Measurements from ENCODE around the gene PRKAA2.

Gene PRKAA2

GRCh38 chr1:56655991-56656613 is 11.0 kb downstream of the PRKAA2 start:
- DNase-seq = no peak

- DNase-seq = no peak
Observed at GRCh38 chr1:56658254-56658653, 13.1 kb downstream of the PRKAA2 start.

- no peak for DNase-seq
Observed at GRCh38 chr1:56660293-56660692, 15.2 kb downstream of the PRKAA2 start.

- DNase-seq = no peak
Observed at GRCh38 chr1:56663846-56664245, 18.7 kb downstream of the PRKAA2 start.

GRCh38 chr1:56665384-56665783 is 20.3 kb downstream of the PRKAA2 start:
- DNase-seq = no peak

GRCh38 chr1:56666112-56666608 is 21.0 kb downstream of the PRKAA2 start:
- DNase-seq = no peak

- no peak for DNase-seq
Observed at GRCh38 chr1:56670350-56670749, 25.2 kb downstream of the PRKAA2 start.

- DNase-seq = no peak
Observed at GRCh38 chr1:56671085-56671484, 26.0 kb downstream of the PRKAA2 start.

- DNase-seq = no peak
Observed at GRCh38 chr1:56671542-56671941, 26.4 kb downstream of the PRKAA2 start.

- no peak for DNase-seq
Observed at GRCh38 chr1:56672579-56672978, 27.5 kb downstream of the PRKAA2 start.

GRCh38 chr1:56675763-56676162 is 30.6 kb downstream of the PRKAA2 start:
- no peak for DNase-seq

GRCh38 chr1:56676571-56677035 is 31.5 kb downstream of the PRKAA2 start:
- no peak for DNase-seq

GRCh38 chr1:56683569-56683968 is 38.5 kb downstream of the PRKAA2 start:
- DNase-seq = no peak

- DNase-seq = no peak
Observed at GRCh38 chr1:56686169-56686568, 41.1 kb downstream of the PRKAA2 start.

- DNase-seq = peak; percentile 33
Observed at GRCh38 chr1:56688522-56689026, 43.5 kb downstream of the PRKAA2 start.

- no peak for DNase-seq
Observed at GRCh38 chr1:56696663-56697062, 51.5 kb downstream of the PRKAA2 start.

GRCh38 chr1:56703747-56704146 is 58.6 kb downstream of the PRKAA2 start:
- no peak for DNase-seq

GRCh38 chr1:56707379-56707778 is 62.3 kb downstream of the PRKAA2 start:
- DNase-seq = no peak

- DNase-seq = peak; percentile 45
Observed at GRCh38 chr1:56709269-56709880, 64.3 kb downstream of the PRKAA2 start.

GRCh38 chr1:56709995-56710394 is 64.9 kb downstream of the PRKAA2 start:
- DNase-seq = no peak

- DNase-seq = no peak
Observed at GRCh38 chr1:56710646-56711045, 65.5 kb downstream of the PRKAA2 start.

- DNase-seq = no peak
Observed at GRCh38 chr1:56712150-56712549, 67.0 kb downstream of the PRKAA2 start.

- DNase-seq = no peak
Observed at GRCh38 chr1:56713112-56713511, 68.0 kb downstream of the PRKAA2 start.

GRCh38 chr1:56715156-56715555 is 70.0 kb downstream of the PRKAA2 start:
- DNase-seq = no peak

- DNase-seq = no peak
Observed at GRCh38 chr1:56719171-56719570, 74.1 kb downstream of the PRKAA2 start.

All from NCI-H69 (cell line).